Esophagus muscularis mucosa (tissue), 4 donors: Measurements from ENCODE around the gene SDR9C7. TPM values are rescaled to one million over a fixed set of nuclear protein-coding genes. Genes with fewer than 3 reads are reported as not detected.
"Not testable (repeated sequence)": the region's sequence is repeated elsewhere in the genome, so short reads cannot be mapped to it uniquely, and the experiment has no call there.

Source experiments
- DNase-seq: peaks from one replicate; pipeline ENCODE4 v3.0.0-alpha.2; 2017; ENCODE audit errors: extremely low spot score
- H3K27ac ChIP-seq, 4 donors: fragments of 200-600 bp; sonication (generic); replicated peaks in 1 of 4; 1 replicate in 3 of 4; 2 replicates in 1 of 4; pipeline ENCODE4 v1.5.1; 2016 to 2019; ENCODE audit warnings: mild to moderate bottlenecking in 1 of 4
- H3K27me3 ChIP-seq, 4 donors: fragments of 200-600 bp; sonication (generic); one replicate each; pipeline versions ENCODE4 v1.5.1 to v1.6.0; 2016 to 2019
- H3K36me3 ChIP-seq, 4 donors: fragments of 200-600 bp; sonication (generic); one replicate each; pipeline ENCODE4 v1.5.1; 2016 to 2019
- H3K4me1 ChIP-seq, 4 donors: fragments of 200-600 bp; sonication (generic); one replicate each; pipeline ENCODE4 v1.5.1; 2016 to 2019
- H3K4me3 ChIP-seq, 4 donors: fragments of 200-600 bp; sonication (generic); 1 replicate in 2 of 4; 2 replicates in 2 of 4; pipeline ENCODE4 v1.5.1; 2016 to 2019; ENCODE audit warnings: mild to moderate bottlenecking in 4 of 4, moderate library complexity in 1 of 4
- H3K9me3 ChIP-seq, 4 donors: fragments of 200-600 bp; sonication (generic); 1 replicate in 3 of 4; 2 replicates in 1 of 4; pipeline ENCODE4 v1.5.1; 2016 to 2019
- CTCF ChIP-seq, 3 experiments: fragments of 200-600 bp in 2 of 3; fragments of 450-650 bp in 1 of 3; sonication (generic) in 2 of 3; IDR thresholded peaks; one replicate each; pipeline ENCODE4 v1.5.1; 2017 to 2019; ENCODE audit warnings: antibody characterized with exemption in 3 of 3, mild to moderate bottlenecking in 2 of 3, moderate library complexity in 1 of 3
- EP300 ChIP-seq: sonication (generic); formaldehyde crosslinking; IDR thresholded peaks from one replicate; pipeline ENCODE4 v1.6.1; 2017; ENCODE audit warnings: antibody characterized with exemption
- POLR2A ChIP-seq: fragments of 450-650 bp; IDR thresholded peaks from one replicate; pipeline ENCODE4 v1.6.1; 2017; ENCODE audit warnings: antibody characterized with exemption, moderate library complexity, mild to moderate bottlenecking, low read depth
- POLR2AphosphoS5 ChIP-seq, 2 donors: sonication (generic); formaldehyde crosslinking; IDR thresholded peaks; one replicate each; pipeline ENCODE4 v1.6.1; 2017; ENCODE audit warnings: antibody characterized with exemption in 2 of 2
- WGBS: methylation state at CpG from one replicate; pipeline ENCODE4 v1.1.5; 2018; 5-methylcytosine and 5-hydroxymethylcytosine counted together
- intact Hi-C: fragments of 100-400 bp; cut with DNase I; formaldehyde crosslinking; loops from one replicate; pipeline ENCODE4 v1.15.1; 2023
- total RNA-seq, 4 donors: library from RNA; depleted of rRNA; stranded (reverse); fragments of >200 nt; gene quantifications; one replicate each; pipeline versions ENCODE4 v1.1.0 to v1.2.1, GENCODE V29; 2016

Gene SDR9C7
- total RNA-seq, 4 donors from 2014 or later: 0.40 to 0.42 TPM; not detected in 2

GRCh38 chr12:56914256-56914655 is 20.0 kb downstream of the SDR9C7 start:
- intact Hi-C loops: no loop called here
- no peaks in the 10 kb centered on the region for H3K4me1 ChIP-seq
- TF ChIP-seq POLR2A (no peak), EP300 (no peak), POLR2AphosphoS5 (IDR thresholded peaks at IDR 0.05) (no peak), CTCF (IDR thresholded peaks at IDR 0.05) (no peak)
- no peak overlapping the region for H3K27ac ChIP-seq
- DNase-seq: no peak
- H3K36me3 ChIP-seq: no peaks in the 10 kb centered on the region
- H3K4me3 ChIP-seq: no peak overlapping the region
- H3K27me3 ChIP-seq: no peaks in the 10 kb centered on the region
- H3K9me3 ChIP-seq: peaks cover 0 to 8% (median 0%) of the 10 kb centered on the region in 4 donors

- H3K4me3 ChIP-seq, H3K27me3 ChIP-seq, H3K4me1 ChIP-seq, DNase-seq, intact Hi-C loops, H3K36me3 ChIP-seq, H3K27ac ChIP-seq: not testable (repeated sequence)
- 67% methylated on average over 2 of the region's 2 CpGs for WGBS
- peaks cover 0 to 11% (median 0%) of the 10 kb centered on the region in 4 donors for H3K9me3 ChIP-seq
Observed at GRCh38 chr12:56909403-56909802, 24.8 kb downstream of the SDR9C7 start.

GRCh38 chr12:56908136-56908535 is 26.1 kb downstream of the SDR9C7 start:
- intact Hi-C loops: no loop called here
- DNase-seq: no peak
- no CpG with 5 or more reads among the region's 5 CpGs for WGBS

GRCh38 chr12:56905852-56906251 is 28.4 kb downstream of the SDR9C7 start:
- no peak overlapping the region for H3K4me3 ChIP-seq
- no peak for DNase-seq
- no peaks in the 10 kb centered on the region for H3K27me3 ChIP-seq
- H3K27ac ChIP-seq: no peak overlapping the region
- 84% methylated on average over 1 of the region's 1 CpG for WGBS
- TF ChIP-seq EP300: no peak
- no peak for TF ChIP-seq POLR2A
- no peak for TF ChIP-seq POLR2AphosphoS5 (IDR thresholded peaks at IDR 0.05)
- no peak for TF ChIP-seq CTCF (IDR thresholded peaks at IDR 0.05)
- H3K36me3 ChIP-seq: no peaks in the 10 kb centered on the region
- H3K4me1 ChIP-seq: no peaks in the 10 kb centered on the region
- intact Hi-C loops: no loop called here
- peaks cover 0 to 21% (median 10%) of the 10 kb centered on the region in 4 donors for H3K9me3 ChIP-seq

More at GRCh38 chr12:56908136-56908535, 26.1 kb downstream of the SDR9C7 start:
- Histone ChIP-seq H3K4me1 (no peaks in the 10 kb centered on the region), H3K27ac (no peak overlapping the region), H3K4me3 (no peak overlapping the region), H3K36me3 (no peaks in the 10 kb centered on the region), H3K27me3 (no peaks in the 10 kb centered on the region), H3K9me3 (peaks cover 0 to 11% (median 0%) of the 10 kb centered on the region in 4 donors)
- TF ChIP-seq POLR2A (no peak), POLR2AphosphoS5 (IDR thresholded peaks at IDR 0.05) (no peak), EP300 (no peak), CTCF (IDR thresholded peaks at IDR 0.05) (no peak)

- Histone ChIP-seq H3K9me3 (peaks cover 0 to 26% (median 19%) of the 10 kb centered on the region in 4 donors), H3K27ac (no peak overlapping the region), H3K36me3 (no peaks in the 10 kb centered on the region), H3K4me3 (no peak overlapping the region), H3K27me3 (no peaks in the 10 kb centered on the region), H3K4me1 (no peaks in the 10 kb centered on the region)
- intact Hi-C loops: no loop called here
- WGBS: no CpG with 5 or more reads among the region's 1 CpG
- DNase-seq: peak; percentile 74
- TF ChIP-seq POLR2AphosphoS5 (IDR thresholded peaks at IDR 0.05): no peak
- TF ChIP-seq POLR2A: no peak
Observed at GRCh38 chr12:56903374-56903773, 30.8 kb downstream of the SDR9C7 start.

- H3K36me3 ChIP-seq, H3K4me1 ChIP-seq, H3K27me3 ChIP-seq, intact Hi-C loops, H3K4me3 ChIP-seq, H3K27ac ChIP-seq: not testable (repeated sequence)
- H3K9me3 ChIP-seq: peaks cover 0 to 26% (median 19%) of the 10 kb centered on the region in 4 donors
- peak; percentile 2 for DNase-seq
Observed at GRCh38 chr12:56901313-56901712, 32.9 kb downstream of the SDR9C7 start.
